HG03457 (cell line): ENCODE data around the gene FASN.

ENCODE experiments used
- ATAC-seq: cut with Tn5 transposase; IDR thresholded peaks from one replicate; pipeline ENCODE4 v1.9.1; 2021; ENCODE audit warnings: moderate number of reproducible peaks; ENCODE audit not compliant: unreplicated experiment

The FASN gene

GRCh38 chr17:82078433-82078832 lies 19.6 kb downstream of the FASN start:
- ATAC-seq = no peak

GRCh38 chr17:82077617-82078358 lies 20.2 kb downstream of the FASN start:
- no peak for ATAC-seq

GRCh38 chr17:82076785-82077591 lies 21.0 kb downstream of the FASN start:
- ATAC-seq = no peak

GRCh38 chr17:82076018-82076784 lies 21.8 kb downstream of the FASN start:
- ATAC-seq = no peak

- no peak for ATAC-seq
Measured at GRCh38 chr17:82073446-82073845, 24.6 kb downstream of the FASN start.

GRCh38 chr17:82072827-82073226 lies 25.2 kb downstream of the FASN start:
- no peak for ATAC-seq

- ATAC-seq = no peak
Measured at GRCh38 chr17:82070611-82071010, 27.4 kb downstream of the FASN start.

GRCh38 chr17:82065638-82066303 lies 32.3 kb downstream of the FASN start, which contains the start of gene DUS1L:
TSS of gene DUS1L (minus strand) at chr17:82065804. CDS start at chr17:82065059, 745 bp downstream.
- ATAC-seq = no peak

- ATAC-seq = no peak
Measured at GRCh38 chr17:82065193-82065637, 32.8 kb downstream of the FASN start.

GRCh38 chr17:82064433-82065192 lies 33.4 kb downstream of the FASN start:
- ATAC-seq = no peak

GRCh38 chr17:82063424-82064415 lies 34.3 kb downstream of the FASN start:
- ATAC-seq = no peak

- ATAC-seq = no peak
Measured at GRCh38 chr17:82062984-82063368, 35.1 kb downstream of the FASN start.

- no peak for ATAC-seq
Measured at GRCh38 chr17:82062076-82062983, 35.7 kb downstream of the FASN start.

GRCh38 chr17:82061047-82061925 lies 36.8 kb downstream of the FASN start:
- ATAC-seq = no peak

GRCh38 chr17:82060614-82061013 lies 37.4 kb downstream of the FASN start:
- ATAC-seq = no peak

- no peak for ATAC-seq
Measured at GRCh38 chr17:82060001-82060380, 38.0 kb downstream of the FASN start.
